ENCODE data around the gene EIF4G1.

The EIF4G1 gene

GRCh38 chr3:184375747-184376461 is 61.5 kb downstream of the EIF4G1 start:
- TF ChIP-seq MAX (IDR thresholded peaks at IDR 0.05; ENCODE audit: low read depth, low read length) (no peak), MYC (IDR thresholded peaks at IDR 0.05; ENCODE audit: low read depth, low read length) (no peak), CTCF (IDR thresholded peaks at IDR 0.05; ENCODE audit: low read depth, low read length) (no peak), POLR2A (IDR thresholded peaks at IDR 0.05; ENCODE audit: extremely low read depth, insufficient read length) (no peak)
- no peak for DNase-seq (ENCODE audit: low read depth)
- no peak overlapping the region for H3K4me3 ChIP-seq (ENCODE audit: low read depth, low read length)

GRCh38 chr3:184377374-184377773 is 63.0 kb downstream of the EIF4G1 start:
- DNase-seq (ENCODE audit: low read depth): no peak
- no peak for TF ChIP-seq POLR2A (IDR thresholded peaks at IDR 0.05; ENCODE audit: extremely low read depth, insufficient read length)
- no peak for TF ChIP-seq CTCF (IDR thresholded peaks at IDR 0.05; ENCODE audit: low read depth, low read length)
- TF ChIP-seq MYC (IDR thresholded peaks at IDR 0.05; ENCODE audit: low read depth, low read length): no peak
- TF ChIP-seq MAX (IDR thresholded peaks at IDR 0.05; ENCODE audit: low read depth, low read length): no peak

GRCh38 chr3:184377882-184378445 is 63.6 kb downstream of the EIF4G1 start, which contains the start of gene THPO:
THPO (minus strand) TSS chr3:184378207; CDS start chr3:184376259, 1,948 bp downstream.
- peak; percentile 83 for TF ChIP-seq MYC (IDR thresholded peaks at IDR 0.05; ENCODE audit: low read depth, low read length)
- TF ChIP-seq CTCF (IDR thresholded peaks at IDR 0.05; ENCODE audit: low read depth, low read length): no peak
- TF ChIP-seq MAX (IDR thresholded peaks at IDR 0.05; ENCODE audit: low read depth, low read length): peak; percentile 70
- TF ChIP-seq POLR2A (IDR thresholded peaks at IDR 0.05; ENCODE audit: extremely low read depth, insufficient read length): peak; percentile 39
- peak within 1 kb of the TSS; percentile 32 for H3K4me3 ChIP-seq (ENCODE audit: low read depth, low read length)

More at GRCh38 chr3:184377374-184377773, 63.0 kb downstream of the EIF4G1 start:
- no peak overlapping the region for H3K4me3 ChIP-seq (ENCODE audit: low read depth, low read length)

GRCh38 chr3:184378651-184379357 is 64.4 kb downstream of the EIF4G1 start:
- TF ChIP-seq MAX (IDR thresholded peaks at IDR 0.05; ENCODE audit: low read depth, low read length): no peak
- no peak for TF ChIP-seq MYC (IDR thresholded peaks at IDR 0.05; ENCODE audit: low read depth, low read length)
- no peak for TF ChIP-seq POLR2A (IDR thresholded peaks at IDR 0.05; ENCODE audit: extremely low read depth, insufficient read length)
- no peak for TF ChIP-seq CTCF (IDR thresholded peaks at IDR 0.05; ENCODE audit: low read depth, low read length)
- no peak overlapping the region for H3K4me3 ChIP-seq (ENCODE audit: low read depth, low read length)
- no peak for DNase-seq (ENCODE audit: low read depth)

More at GRCh38 chr3:184377882-184378445, 63.6 kb downstream of the EIF4G1 start, which contains the start of gene THPO:
- peak; percentile 55 for DNase-seq (ENCODE audit: low read depth)

GRCh38 chr3:184379358-184380184 is 65.2 kb downstream of the EIF4G1 start, which contains the start of gene CHRD:
CHRD (plus strand) TSS chr3:184380054; CDS start chr3:184380319, 265 bp downstream.
- no peak for TF ChIP-seq MYC (IDR thresholded peaks at IDR 0.05; ENCODE audit: low read depth, low read length)
- TF ChIP-seq MAX (IDR thresholded peaks at IDR 0.05; ENCODE audit: low read depth, low read length): no peak
- no peak for TF ChIP-seq POLR2A (IDR thresholded peaks at IDR 0.05; ENCODE audit: extremely low read depth, insufficient read length)
- no peak for TF ChIP-seq CTCF (IDR thresholded peaks at IDR 0.05; ENCODE audit: low read depth, low read length)
- DNase-seq (ENCODE audit: low read depth): no peak
- no peak within 1 kb of the TSS for H3K4me3 ChIP-seq (ENCODE audit: low read depth, low read length)
